MM.1S (cell line): ENCODE results near the gene DRC7.

Experiments used
- CTCF ChIP-seq: fragments of 300-600 bp; sonication (generic); IDR thresholded peaks from 2 replicates; pipeline ENCODE4 v1.5.1; 2016; ENCODE audit warnings: antibody characterized with exemption, low read length, mixed read lengths
- EZH2 ChIP-seq: fragments of 300-600 bp; sonication (generic); optimal IDR thresholded peaks from 2 replicates; pipeline ENCODE3; 2017; ENCODE audit warnings: low read depth, mild to moderate bottlenecking, antibody characterized with exemption, low read length, mixed read lengths
- EZH2phosphoT487 ChIP-seq: fragments of 300-600 bp; sonication (generic); IDR thresholded peaks from 2 replicates; pipeline ENCODE4 v1.6.1; 2018; ENCODE audit warnings: antibody characterized with exemption, low read length

- TF ChIP-seq CTCF: no peak
- TF ChIP-seq EZH2phosphoT487: no peak
- TF ChIP-seq EZH2: no peak
Measured at GRCh38 chr16:57735755-57736418, 41.3 kb downstream of the DRC7 start, which contains the start of gene KATNB1.
